OCI-LY3 (cell line): Measurements from ENCODE around the gene AKIRIN1.

ENCODE experiments used
- H2AFZ ChIP-seq: fragments of 200-600, 300-600 bp; shearing (Covaris generic); 2 replicates; pipeline ENCODE4 v1.6.0; 2014; ENCODE audit warnings: antibody characterized with exemption, low read depth, low read length
- H3K27ac ChIP-seq: fragments of 200-600, 300-600 bp; sonication (generic); 2 replicates; pipeline ENCODE4 v1.5.1; 2014; ENCODE audit warnings: mild to moderate bottlenecking, low read length, moderate library complexity, mixed read lengths
- H3K27me3 ChIP-seq: fragments of 200-600, 300-600 bp; sonication (generic); 2 replicates; pipeline ENCODE4 v1.6.1; 2014; ENCODE audit warnings: low read depth, low read length, mixed read lengths
- H3K36me3 ChIP-seq: fragments of 200-600, 300-600 bp; sonication (generic); replicated peaks from 2 replicates; pipeline ENCODE3; 2014; ENCODE audit warnings: low read depth, low read length, mixed read lengths
- H3K4me1 ChIP-seq: fragments of 300-600, 200-600 bp; sonication (generic); 2 replicates; pipeline ENCODE4 v1.6.1; 2014; ENCODE audit warnings: low read length, mixed read lengths
- H3K4me2 ChIP-seq: fragments of 200-600, 300-600 bp; sonication (generic); 2 replicates; pipeline ENCODE4 v1.6.1; 2014; ENCODE audit warnings: low read length, mixed read lengths
- H3K4me3 ChIP-seq: fragments of 300-600, 200-600 bp; sonication (generic); 2 replicates; pipeline ENCODE4 v1.5.1; 2014; ENCODE audit warnings: antibody characterized with exemption, mild to moderate bottlenecking, low read length, moderate library complexity
- H3K79me2 ChIP-seq: fragments of 300-600, 200-600 bp; shearing (Covaris generic); 2 replicates; pipeline ENCODE4 v1.6.1; 2014; ENCODE audit warnings: mild to moderate bottlenecking, low read length, mixed read lengths
- H3K9ac ChIP-seq: fragments of 300-600, 200-600 bp; shearing (Covaris generic); 2 replicates; pipeline ENCODE4 v1.6.0; 2014; ENCODE audit warnings: mild to moderate bottlenecking, low read length, moderate library complexity
- H3K9me3 ChIP-seq: fragments of 200-600, 300-600 bp; shearing (Covaris generic); 2 replicates; pipeline ENCODE4 v1.6.1; 2014; ENCODE audit warnings: low read length, mixed read lengths; ENCODE audit not compliant: insufficient read depth
- H4K20me1 ChIP-seq: fragments of 200-600, 300-600 bp; sonication (generic); 2 replicates; pipeline ENCODE4 v1.6.1; 2016; ENCODE audit warnings: low read length, mixed read lengths; ENCODE audit not compliant: insufficient read depth
- CTCF ChIP-seq: fragments of 200-600, 300-600 bp; sonication (generic); IDR thresholded peaks from 2 replicates; pipeline ENCODE4 v1.5.1; 2014; ENCODE audit warnings: antibody characterized with exemption, low read length, low read depth
- EZH2phosphoT487 ChIP-seq: fragments of 200-600 bp; shearing (Covaris generic); IDR thresholded peaks from 2 replicates; pipeline ENCODE4 v1.6.1; 2018; ENCODE audit warnings: antibody characterized with exemption, mixed run types, low read depth

Gene AKIRIN1

GRCh38 chr1:39043513-39043912, 52.4 kb downstream of the AKIRIN1 start:
- Histone ChIP-seq H3K27me3 (no peaks in the 10 kb centered on the region), H3K9ac (no peak overlapping the region), H2AFZ (no peak overlapping the region), H3K4me3 (no peak overlapping the region), H3K79me2 (no peaks in the 10 kb centered on the region), H4K20me1 (no peaks in the 10 kb centered on the region), H3K4me1 (no peaks in the 10 kb centered on the region), H3K27ac (no peak overlapping the region), H3K4me2 (no peak overlapping the region), H3K9me3 (no peaks in the 10 kb centered on the region), H3K36me3 (no peaks in the 10 kb centered on the region)
- TF ChIP-seq CTCF (no peak), EZH2phosphoT487 (no peak)

GRCh38 chr1:39044762-39045161, 53.7 kb downstream of the AKIRIN1 start:
- Histone ChIP-seq H4K20me1 (no peaks in the 10 kb centered on the region), H3K4me1 (no peaks in the 10 kb centered on the region), H3K27me3 (no peaks in the 10 kb centered on the region), H3K9ac (no peak overlapping the region), H3K4me3 (no peak overlapping the region), H3K36me3 (no peaks in the 10 kb centered on the region), H3K9me3 (no peaks in the 10 kb centered on the region), H3K79me2 (no peaks in the 10 kb centered on the region), H3K27ac (no peak overlapping the region), H3K4me2 (no peak overlapping the region), H2AFZ (no peak overlapping the region)
- TF ChIP-seq EZH2phosphoT487 (no peak), CTCF (no peak)

- Histone ChIP-seq H3K9ac (no peak overlapping the region), H3K4me3 (no peak overlapping the region)
Observed at GRCh38 chr1:39045231-39045630, 54.2 kb downstream of the AKIRIN1 start.

GRCh38 chr1:39046613-39047210, 55.6 kb downstream of the AKIRIN1 start:
- Histone ChIP-seq H2AFZ (no peak overlapping the region), H3K36me3 (no peaks in the 10 kb centered on the region), H3K27ac (no peak overlapping the region), H3K27me3 (no peaks in the 10 kb centered on the region), H3K9me3 (no peaks in the 10 kb centered on the region), H3K4me3 (no peak overlapping the region), H3K79me2 (no peaks in the 10 kb centered on the region), H4K20me1 (no peaks in the 10 kb centered on the region), H3K4me2 (no peak overlapping the region), H3K9ac (no peak overlapping the region), H3K4me1 (no peaks in the 10 kb centered on the region)
- TF ChIP-seq CTCF, result no peak
- no peak for TF ChIP-seq EZH2phosphoT487

More at GRCh38 chr1:39045231-39045630, 54.2 kb downstream of the AKIRIN1 start:
- Histone ChIP-seq H4K20me1 (no peaks in the 10 kb centered on the region), H3K4me2 (no peak overlapping the region), H3K27me3 (no peaks in the 10 kb centered on the region), H3K79me2 (no peaks in the 10 kb centered on the region), H3K27ac (no peak overlapping the region), H3K4me1 (no peaks in the 10 kb centered on the region), H3K9me3 (no peaks in the 10 kb centered on the region), H2AFZ (no peak overlapping the region), H3K36me3 (no peaks in the 10 kb centered on the region)
- TF ChIP-seq CTCF, result no peak
- no peak for TF ChIP-seq EZH2phosphoT487
